ENCODE measurements around the gene UBE2M.
"Not testable (repeated sequence)": the region's sequence is repeated elsewhere in the genome, so short reads cannot be mapped to it uniquely, and the experiment has no call there.

UBE2M gene

DNA sequence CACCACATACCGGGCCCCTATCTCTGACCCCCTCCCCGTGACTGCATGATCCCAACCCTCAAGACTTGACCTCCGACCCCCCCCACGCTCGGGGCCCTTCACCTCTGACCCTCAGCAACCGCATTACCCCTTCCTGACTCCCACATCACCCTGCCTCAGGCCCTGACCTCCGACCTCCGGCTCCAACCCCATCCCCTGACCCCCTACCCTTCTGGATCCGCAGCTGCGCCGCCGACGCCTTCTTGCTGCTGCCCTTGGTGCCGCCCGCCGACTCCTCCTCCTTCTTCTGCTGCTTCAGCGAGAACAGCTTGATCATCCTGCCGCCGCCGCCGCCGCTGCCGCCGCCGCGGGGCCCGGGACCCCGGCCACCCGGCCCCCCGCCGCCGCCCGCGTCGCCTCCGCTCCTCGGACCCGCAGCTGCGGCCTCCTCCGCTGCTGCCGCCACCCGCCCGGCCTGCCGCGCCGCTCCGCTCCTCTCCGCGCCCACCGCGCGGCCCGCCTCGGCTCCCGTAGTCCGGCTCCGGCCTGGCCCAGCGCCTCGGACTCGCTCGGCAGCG is at the start of gene UBE2M:
Gene UBE2M (minus strand): TSS at position 546 of the 557 bp plus-strand sequence. CDS start 230 bp downstream, at position 316.
- TF ChIP-seq HDGF (IDR thresholded peaks at IDR 0.05; ENCODE audit: borderline replicate concordance), result no peak
- TF ChIP-seq SUZ12 (IDR thresholded peaks at IDR 0.05), result no peak
- POLR2A ChIA-PET, result interaction anchor here (0.9 to 5.4 kb wide), 6 partner anchors 9 to 38 kb away, joined by 3 to 58 read pairs (median 10); partner anchors contain the start of genes TRIM28 and ZBTB45
- DNase-seq (ENCODE audit: extremely low spot score), result no peak
- CTCF ChIA-PET, result no interaction called here

DNA sequence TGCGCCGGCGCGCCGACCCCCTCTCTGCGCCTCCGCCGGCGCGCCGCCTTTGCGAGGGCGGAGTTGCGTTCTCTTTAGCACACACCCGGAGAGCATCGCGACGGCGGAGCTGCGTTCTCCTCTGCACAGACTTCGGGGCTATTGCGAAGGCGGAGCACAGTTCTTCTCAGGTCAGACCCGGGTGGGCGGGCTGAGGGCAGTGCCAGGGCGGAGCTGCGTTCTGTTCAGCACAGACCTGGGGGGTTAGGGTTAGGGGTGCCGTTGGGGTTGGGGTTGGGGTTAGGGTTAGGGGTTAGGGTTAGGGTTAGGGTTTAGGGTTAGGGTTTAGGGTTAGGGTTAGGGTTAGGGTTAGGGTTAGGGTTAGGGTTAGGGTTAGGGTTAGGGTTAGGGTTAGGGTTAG is 48.8 kb upstream of the UBE2M start:
- DNase-seq (ENCODE audit: extremely low spot score); POLR2A ChIA-PET; CTCF ChIA-PET: not testable (repeated sequence)

- POLR2A ChIA-PET; CTCF ChIA-PET; DNase-seq (ENCODE audit: extremely low spot score): not testable (repeated sequence)
Measured at GRCh38 chr19:58606251-58606896, 48.0 kb upstream of the UBE2M start.

- TF ChIP-seq FOXM1 (IDR thresholded peaks at IDR 0.05; ENCODE audit: borderline replicate concordance) (no peak), NFRKB (IDR thresholded peaks at IDR 0.05) (no peak), L3MBTL2 (conservative IDR thresholded peaks at IDR 0.05) (no peak)
- CTCF ChIA-PET, result no interaction called here
- POLR2A ChIA-PET, result no interaction called here
- no peak for DNase-seq (ENCODE audit: extremely low spot score)
Measured at GRCh38 chr19:58586133-58586765, 27.8 kb upstream of the UBE2M start.

GRCh38 chr19:58585442-58586132 is 27.2 kb upstream of the UBE2M start:
- ChIA-PET POLR2A (no interaction called here), CTCF (no interaction called here)
- no peak for DNase-seq (ENCODE audit: extremely low spot score)
- no peak for TF ChIP-seq FOXA1 (IDR thresholded peaks at IDR 0.05)
- no peak for TF ChIP-seq ELF4 (IDR thresholded peaks at IDR 0.05)
- no peak for TF ChIP-seq L3MBTL2 (conservative IDR thresholded peaks at IDR 0.05)
- no peak for TF ChIP-seq TARDBP (IDR thresholded peaks at IDR 0.05)
- TF ChIP-seq BHLHE40 (IDR thresholded peaks at IDR 0.05; ENCODE audit: borderline replicate concordance), result no peak
- no peak for TF ChIP-seq ARNT (IDR thresholded peaks at IDR 0.05)
- no peak for TF ChIP-seq SUZ12 (IDR thresholded peaks at IDR 0.05)
- TF ChIP-seq ZNF384 (IDR thresholded peaks at IDR 0.05), result no peak
- TF ChIP-seq PKNOX1 (IDR thresholded peaks at IDR 0.05), result no peak
- TF ChIP-seq FOXK2 (IDR thresholded peaks at IDR 0.05), result no peak
- no peak for TF ChIP-seq FOXM1 (IDR thresholded peaks at IDR 0.05; ENCODE audit: borderline replicate concordance)
- no peak for TF ChIP-seq LEF1 (IDR thresholded peaks at IDR 0.05; ENCODE audit: borderline replicate concordance)

DNA sequence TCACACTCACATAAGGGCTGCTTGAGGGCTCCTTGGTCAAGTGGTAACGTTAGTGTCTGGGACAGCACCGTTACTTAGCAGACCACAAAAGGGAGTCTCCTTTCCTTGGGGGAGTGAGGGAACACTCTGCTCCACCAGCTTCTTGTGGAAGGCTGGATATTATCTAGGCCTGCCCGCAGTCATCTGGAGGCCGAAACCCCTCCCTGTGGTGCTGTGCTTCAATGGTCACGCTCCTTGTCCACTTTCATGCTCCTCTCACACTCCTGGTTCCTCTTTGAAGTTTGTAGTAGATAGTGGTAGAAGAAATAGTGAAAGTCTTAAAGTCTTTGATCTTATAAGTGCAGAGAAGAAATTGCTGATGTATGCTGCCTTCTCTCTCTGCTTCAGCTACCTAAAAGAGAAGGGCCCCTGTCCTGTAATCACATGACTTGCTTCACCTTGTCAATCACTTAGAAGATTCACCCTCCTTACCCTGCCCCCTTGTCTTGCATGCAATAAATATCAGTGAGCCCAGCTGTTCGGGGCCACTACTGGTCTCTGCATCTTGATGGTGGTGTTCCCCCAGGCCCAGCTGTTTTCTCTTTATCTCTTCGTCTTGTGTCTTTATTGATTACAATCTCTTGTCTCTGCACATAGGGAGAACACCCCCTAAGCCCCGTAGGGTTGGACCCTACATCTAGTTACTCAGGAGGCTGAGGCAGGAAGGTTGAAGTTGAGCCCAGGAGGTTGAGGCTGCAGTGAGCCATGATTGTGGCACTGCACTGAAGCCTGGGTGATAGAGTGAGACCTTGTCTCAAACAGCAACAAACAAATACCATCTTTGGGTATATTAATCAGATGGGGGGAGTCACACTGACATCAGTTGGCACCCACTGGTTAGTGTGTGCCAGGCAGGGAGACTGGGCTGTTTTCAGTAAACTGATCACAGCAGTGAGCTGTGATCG is 26.4 kb upstream of the UBE2M start:
- TF ChIP-seq BHLHE40 (IDR thresholded peaks at IDR 0.05; ENCODE audit: borderline replicate concordance) (no peak), LEF1 (IDR thresholded peaks at IDR 0.05; ENCODE audit: borderline replicate concordance) (no peak), TARDBP (IDR thresholded peaks at IDR 0.05) (no peak), FOXM1 (IDR thresholded peaks at IDR 0.05; ENCODE audit: borderline replicate concordance) (no peak), PKNOX1 (IDR thresholded peaks at IDR 0.05) (no peak), NFRKB (IDR thresholded peaks at IDR 0.05) (no peak), SP1 (IDR thresholded peaks at IDR 0.05) (no peak), ZNF384 (IDR thresholded peaks at IDR 0.05) (no peak), ARNT (IDR thresholded peaks at IDR 0.05) (no peak), ELF4 (IDR thresholded peaks at IDR 0.05) (no peak), FOXK2 (IDR thresholded peaks at IDR 0.05) (no peak)
- ChIA-PET CTCF (no interaction called here), POLR2A (interaction anchor here (1.0 kb wide), 1 partner anchor 65 kb away, joined by 4 read pairs; the partner anchor contains the start of gene ZBTB45)
- no peak for DNase-seq (ENCODE audit: extremely low spot score)

DNA sequence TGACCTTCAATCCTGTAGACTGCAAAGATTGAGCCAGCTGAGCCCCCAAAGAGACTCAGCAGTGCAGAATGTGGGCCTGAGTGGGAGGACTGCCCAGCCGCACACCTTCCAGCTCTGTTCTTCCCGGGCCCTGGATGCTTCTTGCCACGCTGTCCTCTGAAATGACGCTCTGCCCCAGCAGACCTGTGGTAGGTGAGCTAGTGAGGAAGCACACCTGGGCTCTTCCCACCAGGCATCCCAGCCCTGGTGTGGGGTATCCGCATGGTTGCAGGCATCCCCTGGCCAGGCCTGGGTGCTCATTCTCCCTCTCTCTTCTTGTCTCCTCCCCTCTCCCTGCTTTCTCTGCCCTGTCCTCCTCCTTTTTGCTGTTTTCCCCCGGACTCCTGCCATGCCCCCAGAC is 24.6 kb upstream of the UBE2M start:
- ChIA-PET POLR2A (no interaction called here), CTCF (interaction anchor here (0.6 kb wide), 1 partner anchor 28 kb away, joined by 3 read pairs; the partner anchor contains the start of gene CHMP2A)
- DNase-seq (ENCODE audit: extremely low spot score), result no peak
- no peak for TF ChIP-seq FOXM1 (IDR thresholded peaks at IDR 0.05; ENCODE audit: borderline replicate concordance)
- no peak for TF ChIP-seq PKNOX1 (IDR thresholded peaks at IDR 0.05)
- TF ChIP-seq FOXA1 (IDR thresholded peaks at IDR 0.05), result no peak
- no peak for TF ChIP-seq ZNF384 (IDR thresholded peaks at IDR 0.05)
- TF ChIP-seq FOXK2 (IDR thresholded peaks at IDR 0.05), result no peak
- TF ChIP-seq ARNT (IDR thresholded peaks at IDR 0.05), result no peak
- TF ChIP-seq SP1 (IDR thresholded peaks at IDR 0.05), result no peak
- TF ChIP-seq ELF4 (IDR thresholded peaks at IDR 0.05), result no peak
- no peak for TF ChIP-seq LEF1 (IDR thresholded peaks at IDR 0.05; ENCODE audit: borderline replicate concordance)
- TF ChIP-seq BHLHE40 (IDR thresholded peaks at IDR 0.05; ENCODE audit: borderline replicate concordance), result no peak
- TF ChIP-seq NFRKB (IDR thresholded peaks at IDR 0.05), result no peak
- no peak for TF ChIP-seq L3MBTL2 (conservative IDR thresholded peaks at IDR 0.05)
- TF ChIP-seq SUZ12 (IDR thresholded peaks at IDR 0.05), result no peak
- TF ChIP-seq HDGF (IDR thresholded peaks at IDR 0.05; ENCODE audit: borderline replicate concordance), result no peak
- no peak for TF ChIP-seq CTBP1 (IDR thresholded peaks at IDR 0.05; ENCODE audit: borderline replicate concordance)
